B cell (primary cell): ENCODE results near the gene ZDHHC20. TPM values are rescaled to one million over a fixed set of nuclear protein-coding genes. Genes with fewer than 3 reads are reported as not detected.
A peak's percentile ranks its signal among the peaks of the same experiment; 100 is the strongest.

Source experiments
- ATAC-seq: fragments of 200-7000 bp; cut with Tn5 transposase; one replicate; pipeline ENCODE4 v1.10.0; 2021; ENCODE audit warnings: low read depth, mild to moderate bottlenecking, moderate number of reproducible peaks, moderate library complexity
- CTCF ChIA-PET: fragments of 350-600 bp; sonication (Branson Sonifier 250); formaldehyde crosslinking; loops from one replicate; lab custom pipeline; 2021; ENCODE audit warnings: antibody characterized with exemption, inconsistent platforms; lab: Charles Lee
- POLR2A ChIA-PET: fragments of 350-600 bp; sonication (Branson Sonifier 250); formaldehyde crosslinking; loops from one replicate; lab custom pipeline; 2021; ENCODE audit warnings: antibody characterized with exemption; lab: Charles Lee
- DNase-seq: peaks from one replicate; pipeline ENCODE4 v3.0.0; 2013
- H2AFZ ChIP-seq: 2 replicates; pipeline ENCODE4 v1.6.1; 2012; ENCODE audit warnings: mild to moderate bottlenecking, low read depth, low read length; ENCODE audit not compliant: insufficient read depth, poor library complexity, severe bottlenecking
- H3K27ac ChIP-seq, 2 donors: 1 replicate in 1 of 2; 2 replicates in 1 of 2; pipeline ENCODE4 v1.5.1; 2012 to 2013; ENCODE audit warnings: low read length in 2 of 2, mild to moderate bottlenecking in 2 of 2, moderate library complexity in 1 of 2
- H3K27me3 ChIP-seq, 4 experiments: fragments of 200-600 bp in 1 of 4; sonication (generic) in 1 of 4; replicated peaks in 1 of 4; 1 replicate in 2 of 4; 2 replicates in 2 of 4; pipeline versions ENCODE4 v1.6.1 to v1.7.0; 2013 to 2016; ENCODE audit warnings: low read length in 3 of 4, mild to moderate bottlenecking in 2 of 4, mixed read lengths in 1 of 4, moderate library complexity in 1 of 4; ENCODE audit not compliant: insufficient read depth in 4 of 4, control insufficient read depth in 3 of 4; ENCODE audit errors: control extremely low read depth in 1 of 4
- H3K36me3 ChIP-seq, 2 experiments: replicated peaks in 1 of 2; 1 replicate in 1 of 2; 2 replicates in 1 of 2; pipeline versions ENCODE4 v1.6.1 to v1.7.1; 2013; ENCODE audit warnings: low read length in 1 of 2; ENCODE audit not compliant: insufficient read depth in 2 of 2, control insufficient read depth in 1 of 2; ENCODE audit errors: control extremely low read depth in 1 of 2, extremely low read depth in 1 of 2
- H3K4me1 ChIP-seq, 2 donors: fragments of 200-600 bp in 1 of 2; sonication (generic) in 1 of 2; 1 replicate in 1 of 2; 2 replicates in 1 of 2; pipeline versions ENCODE4 v1.5.1 to v1.6.1; 2013 to 2017; ENCODE audit warnings: low read length in 2 of 2; ENCODE audit not compliant: control insufficient read depth in 2 of 2, insufficient read depth in 2 of 2
- H3K4me2 ChIP-seq: replicated peaks from 2 replicates; pipeline ENCODE3; 2012; ENCODE audit warnings: mild to moderate bottlenecking, low read depth, low read length; ENCODE audit not compliant: poor library complexity, severe bottlenecking
- H3K4me3 ChIP-seq, 5 experiments: fragments of 200-600 bp in 1 of 5; sonication (generic) in 1 of 5; 1 replicate in 3 of 5; 2 replicates in 2 of 5; pipeline versions ENCODE4 v1.5.1 to v1.7.0; 2011 to 2016; ENCODE audit warnings: low read length in 4 of 5, mild to moderate bottlenecking in 4 of 5, low read depth in 2 of 5, control low read depth in 1 of 5, moderate library complexity in 1 of 5; ENCODE audit not compliant: insufficient read depth in 1 of 5; ENCODE audit errors: control extremely low read depth in 1 of 5, extremely low read depth in 1 of 5
- H3K79me2 ChIP-seq: fragments of 200-600 bp; sonication (generic); one replicate; pipeline ENCODE4 v1.6.0; 2016; ENCODE audit warnings: low read length; ENCODE audit not compliant: control insufficient read depth, insufficient read depth
- H3K9ac ChIP-seq: fragments of 200-600 bp; sonication (generic); 2 replicates; pipeline ENCODE4 v1.6.1; 2017; ENCODE audit warnings: mild to moderate bottlenecking, low read length, moderate library complexity
- H3K9me3 ChIP-seq, 3 donors: one replicate each; pipeline versions ENCODE4 v1.6.1 to v1.7.1; 2013; ENCODE audit warnings: low read length in 2 of 3; ENCODE audit not compliant: control insufficient read depth in 2 of 3, insufficient read depth in 1 of 3; ENCODE audit errors: control extremely low read depth in 1 of 3
- H4K20me1 ChIP-seq: 2 replicates; pipeline ENCODE4 v1.6.0; 2012; ENCODE audit warnings: mild to moderate bottlenecking, low read length; ENCODE audit not compliant: insufficient read depth, control insufficient read depth, poor library complexity, severe bottlenecking
- H3K27ac Mint-ChIP-seq: one replicate; pipeline ENCODE4 v1.8.0; 2021; ENCODE audit warnings: mixed read lengths
- H3K27me3 Mint-ChIP-seq: one replicate; pipeline ENCODE4 v1.8.0; 2021; ENCODE audit warnings: mixed read lengths
- H3K4me1 Mint-ChIP-seq: one replicate; pipeline ENCODE4 v1.8.0; 2021; ENCODE audit warnings: mixed read lengths
- H3K4me3 Mint-ChIP-seq: one replicate; pipeline ENCODE4 v1.8.0; 2021; ENCODE audit warnings: mixed read lengths
- H3K9me3 Mint-ChIP-seq: one replicate; pipeline ENCODE4 v1.8.0; 2022; ENCODE audit warnings: mixed read lengths; ENCODE audit not compliant: insufficient read depth
- CTCF ChIP-seq: fragments of 200-600 bp; IDR thresholded peaks from one replicate; pipeline ENCODE4 v1.8.0; 2022; ENCODE audit warnings: antibody characterized with exemption, mild to moderate bottlenecking
- EZH2 ChIP-seq: IDR thresholded peaks from 2 replicates; pipeline ENCODE4 v1.6.1; 2012; ENCODE audit warnings: borderline replicate concordance, low read depth, mild to moderate bottlenecking, moderate library complexity, low read length; ENCODE audit not compliant: insufficient read depth, poor library complexity, severe bottlenecking
- WGBS: methylation state at CpG from one replicate; pipeline ENCODE4 v1.1.5; 2013; ENCODE audit warnings: missing lambda C conversion rate; ENCODE audit not compliant: insufficient coverage; 5-methylcytosine and 5-hydroxymethylcytosine counted together
- intact Hi-C: fragments of 100-400 bp; cut with micrococcal nuclease; formaldehyde crosslinking; loops from one replicate; pipeline ENCODE4 v1.10.0; 2022
- polyA plus RNA-seq: library from polyadenylated mRNA; depleted of rRNA; stranded (reverse); fragments of >200 nt; gene quantifications from 2 replicates; pipeline ENCODE4 v1.2.3, GENCODE V29; 2012
- total RNA-seq, 2 donors: library from RNA; stranded (reverse); fragments of 120-200 nt in 1 of 2; gene quantifications; 1 replicate in 1 of 2; 2 replicates in 1 of 2; pipeline versions ENCODE4 v1.2.3 to v1.2.4, GENCODE V29; 2013 to 2022

Gene ZDHHC20
- total and polyA plus RNA-seq, 2 donors (not counting 1 experiment from before 2014, with no cell fraction given) = 10.3 to 61.5 TPM

DNA sequence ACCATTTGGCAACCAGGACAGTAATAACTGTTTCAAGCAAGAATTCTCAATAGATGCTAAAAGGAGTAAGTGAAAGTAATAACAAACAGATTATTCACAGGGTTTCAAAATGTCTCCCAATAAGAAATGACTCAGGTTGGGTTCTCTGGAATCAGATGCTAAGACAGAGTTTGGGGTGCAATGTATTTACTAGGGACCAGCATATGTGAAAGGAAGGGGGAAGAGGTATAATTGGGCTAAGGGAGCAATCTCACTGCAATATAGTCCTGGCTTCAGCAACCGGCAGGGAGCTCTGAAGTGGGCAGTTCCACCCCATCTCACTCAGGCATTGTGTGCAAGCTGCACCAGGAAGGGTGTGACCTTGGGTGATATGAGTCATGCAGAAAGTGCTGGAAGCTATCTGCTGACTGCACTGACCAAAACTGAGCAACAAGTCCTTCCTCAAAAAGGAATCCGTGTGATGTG, 23.4 kb downstream of the ZDHHC20 start:
- Histone ChIP-seq H2AFZ (peak overlapping the region; percentile 17), H3K9ac (peak overlapping the region; percentile 12), H3K9me3 (peaks cover 5 to 10% (median 6%) of the 10 kb centered on the region in 3 donors), H3K4me2 (peak overlapping the region; percentile 51), H3K27me3 (no peaks in the 10 kb centered on the region), H3K27ac (peak overlapping the region; percentile 50 to 60), H3K36me3 (peaks cover 1 to 4% of the 10 kb centered on the region in 2 experiments), H3K4me3 (peak overlapping the region in 2 of 5 experiments; percentile 23 to 27), H3K79me2 (peaks cover 93% of the 10 kb centered on the region), H4K20me1 (peaks cover 6% of the 10 kb centered on the region), H3K4me1 (peaks cover 21 to 26% of the 10 kb centered on the region in 2 donors)
- CTCF ChIA-PET = interaction anchor here (1.0 kb wide), 3 partner anchors 19 to 41 kb away, joined by 3 to 5 read pairs (median 4); partner anchors contain the start of gene ZDHHC20
- Mint-ChIP-seq H3K4me1 (peaks cover 49% of the 10 kb centered on the region), H3K4me3 (peak overlapping the region; percentile 73), H3K9me3 (peaks cover 5% of the 10 kb centered on the region), H3K27ac (peak overlapping the region; percentile 92), H3K27me3 (no peaks in the 10 kb centered on the region)
- ATAC-seq (peak; percentile 99), DNase-seq (peak; percentile 59)
- POLR2A ChIA-PET = no interaction called here
- intact Hi-C loops = loop anchor here (1.0 kb wide), 1 partner anchor 23 kb away; no protein-coding TSS in a partner anchor
- TF ChIP-seq CTCF (no peak), EZH2 (no peak)
- WGBS = 29% methylated on average over 1 of the region's 2 CpGs

DNA sequence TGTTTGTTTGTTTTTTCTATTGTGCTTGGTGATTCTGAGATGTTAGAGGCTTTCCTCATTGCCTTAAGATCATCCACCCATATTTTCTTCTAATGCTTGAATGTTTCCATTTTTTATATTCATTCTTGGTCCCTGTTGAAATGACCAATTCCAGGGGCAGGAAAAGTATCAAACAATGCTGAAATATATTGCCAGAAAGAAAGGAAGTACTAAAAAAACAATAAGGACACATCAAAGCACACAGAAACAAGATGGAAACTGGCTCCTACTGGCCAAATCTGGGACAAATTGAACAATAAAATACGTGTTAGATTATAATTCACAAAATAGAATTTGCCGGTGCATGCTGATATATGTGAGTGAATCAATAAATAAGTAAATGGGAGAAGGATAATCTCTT, 23.9 kb downstream of the ZDHHC20 start:
- Histone ChIP-seq H3K4me1 (peaks cover 20 to 25% of the 10 kb centered on the region in 2 donors), H3K27ac (peak overlapping the region; percentile 50 to 60), H3K9me3 (peaks cover 5 to 15% (median 8%) of the 10 kb centered on the region in 3 donors), H3K27me3 (no peaks in the 10 kb centered on the region), H2AFZ (no peak overlapping the region), H3K4me3 (peak overlapping the region in 1 of 5 experiments; percentile 23), H4K20me1 (peaks cover 6% of the 10 kb centered on the region), H3K79me2 (peaks cover 93% of the 10 kb centered on the region), H3K4me2 (peak overlapping the region; percentile 51), H3K36me3 (peaks cover 1 to 5% of the 10 kb centered on the region in 2 experiments), H3K9ac (peak overlapping the region; percentile 12)
- Mint-ChIP-seq H3K27ac (peak overlapping the region; percentile 92), H3K4me1 (peaks cover 51% of the 10 kb centered on the region), H3K27me3 (no peaks in the 10 kb centered on the region), H3K9me3 (peaks cover 10% of the 10 kb centered on the region), H3K4me3 (peak overlapping the region; percentile 73)
- ChIA-PET CTCF (interaction anchor here (1.0 kb wide), 3 partner anchors 19 to 41 kb away, joined by 3 to 5 read pairs (median 4); partner anchors contain the start of gene ZDHHC20), POLR2A (no interaction called here)
- no peak for TF ChIP-seq CTCF
- no peak for TF ChIP-seq EZH2
- ATAC-seq (no peak), DNase-seq (no peak)
- no CpG with 5 or more reads among the region's 2 CpGs for WGBS
- intact Hi-C loops = no loop called here
